K562 (cell line): ENCODE measurements around the gene ELL3. TPM values are rescaled to one million over a fixed set of nuclear protein-coding genes. Genes with fewer than 3 reads are reported as not detected.
A peak's percentile ranks its signal among the peaks of the same experiment; 100 is the strongest.

Experiments used
- ATF4 ChIP-seq: fragments of 450-650 bp; formaldehyde crosslinking; IDR thresholded peaks from 2 replicates; pipeline ENCODE4 v1.4.0; 2022; ENCODE audit warnings: mild to moderate bottlenecking, moderate library complexity
- BMI1 ChIP-seq: fragments of 150-350 bp; IDR thresholded peaks from 2 replicates; pipeline ENCODE4 v1.6.1; 2014; ENCODE audit warnings: low read length
- CCAR2 ChIP-seq: fragments of 200-400 bp; formaldehyde crosslinking; IDR thresholded peaks from 2 replicates; pipeline ENCODE4 v1.6.1; 2017; ENCODE audit warnings: mild to moderate bottlenecking, low read depth, low read length
- DDX20 ChIP-seq: fragments of 450-650 bp; IDR thresholded peaks from 2 replicates; pipeline ENCODE4 v1.6.1; 2016; ENCODE audit warnings: missing genetic modification characterization, low read depth, mild to moderate bottlenecking, missing compliant biosample characterization, moderate library complexity
- GABPB2 ChIP-seq: fragments of 250-450 bp; sonication (Bioruptor Pico); conservative IDR thresholded peaks from 2 replicates; pipeline ENCODE4 v1.5.1; 2021; ENCODE audit warnings: mild to moderate bottlenecking
- GTF2F1 ChIP-seq: IDR thresholded peaks from 2 replicates; pipeline ENCODE4 v1.6.1; 2011; ENCODE audit warnings: low read depth, low read length, improper control_type of control experiment
- HEY1 ChIP-seq: fragments of 250-450 bp; sonication (Bioruptor Pico); IDR thresholded peaks from 2 replicates; pipeline ENCODE4 v1.5.0; 2020; ENCODE audit warnings: mild to moderate bottlenecking, moderate library complexity, borderline replicate concordance
- HMGN3 ChIP-seq: IDR thresholded peaks from 2 replicates; pipeline ENCODE4 v1.6.1; 2011; ENCODE audit warnings: borderline replicate concordance, low read depth, mild to moderate bottlenecking, mixed read lengths, low read length; ENCODE audit not compliant: insufficient read length; ENCODE audit errors: extremely low read depth
- HNRNPL ChIP-seq: fragments of 200-400 bp; formaldehyde crosslinking; IDR thresholded peaks from 2 replicates; pipeline ENCODE4 v1.6.1; 2017; ENCODE audit warnings: low read depth, mild to moderate bottlenecking, low read length
- IRF1 ChIP-seq: sonication (generic); formaldehyde crosslinking; IDR thresholded peaks from 2 replicates; pipeline ENCODE4 v1.8.0; 2022; ENCODE audit warnings: missing genetic modification reagents, mild to moderate bottlenecking, borderline replicate concordance
- KAT7 ChIP-seq: sonication (generic); formaldehyde crosslinking; IDR thresholded peaks from 2 replicates; pipeline ENCODE4 v1.8.0; 2022; ENCODE audit warnings: missing genetic modification reagents, mild to moderate bottlenecking, borderline replicate concordance
- MAFK ChIP-seq: IDR thresholded peaks from 2 replicates; pipeline ENCODE4 v1.6.1; 2011; ENCODE audit warnings: low read length, improper control_type of control experiment
- MEIS2 ChIP-seq: fragments of 450-650 bp; IDR thresholded peaks from 2 replicates; pipeline ENCODE4 v1.6.1; 2014; ENCODE audit warnings: mild to moderate bottlenecking; ENCODE audit not compliant: partially characterized antibody
- NRF1 ChIP-seq, 2 experiments: fragments of 450-650 bp; IDR thresholded peaks in 1 of 2; conservative IDR thresholded peaks in 1 of 2; 2 replicates each; pipeline ENCODE4 v1.6.1; 2014; ENCODE audit warnings: mild to moderate bottlenecking in 2 of 2
- PHF20 ChIP-seq: fragments of 450-650 bp; IDR thresholded peaks from 2 replicates; pipeline ENCODE4 v1.6.1; 2018; ENCODE audit not compliant: partially characterized antibody
- POLR2AphosphoS2 ChIP-seq: IDR thresholded peaks from 2 replicates; pipeline ENCODE4 v1.6.1; 2012; ENCODE audit warnings: low read length, improper control_type of control experiment
- RCOR1 ChIP-seq, 2 experiments: IDR thresholded peaks; 2 replicates each; pipeline ENCODE4 v1.6.1; 2012; ENCODE audit warnings: low read depth in 2 of 2, low read length in 2 of 2, borderline replicate concordance in 1 of 2, improper control_type of control experiment in 1 of 2
- SIN3A ChIP-seq, 2 experiments: fragments of 150-350 bp in 1 of 2; IDR thresholded peaks; 2 replicates each; pipeline ENCODE4 v1.6.1; 2011 to 2016; ENCODE audit warnings: borderline replicate concordance in 2 of 2, low read depth in 2 of 2, low read length in 2 of 2, mild to moderate bottlenecking in 2 of 2, moderate library complexity in 2 of 2; ENCODE audit not compliant: control insufficient read depth in 1 of 2
- SMARCE1 ChIP-seq: fragments of 450-650 bp; IDR thresholded peaks from 2 replicates; pipeline ENCODE4 v1.7.1; 2016; ENCODE audit warnings: mild to moderate bottlenecking
- SNRNP70 ChIP-seq: fragments of 200-400 bp; formaldehyde crosslinking; optimal IDR thresholded peaks from 2 replicates; pipeline ENCODE3; 2017; ENCODE audit warnings: low read depth, low read length
- ZNF77 ChIP-seq: fragments of 250-450 bp; sonication (Bioruptor Pico); IDR thresholded peaks from 2 replicates; pipeline ENCODE4 v1.5.0; 2020
- polyA plus RNA-seq, 8 experiments: library from polyadenylated mRNA; depleted of rRNA in 4 of 8; stranded (reverse) in 5 of 8; unstranded in 3 of 8; fragments of >200 nt; fragmentation: Nextera tagmentation in 2 of 8; fragmentation: Illumina TruSeq in 1 of 8; extraction: Ambion mirVana in 2 of 8; extraction: Trizol in 1 of 8; gene quantifications; 2 replicates each; pipeline versions ENCODE4 v1.2.1 to v1.2.3, GENCODE V29; 2011 to 2014; ENCODE audit warnings: inconsistent platforms in 1 of 8, missing spikeins in 1 of 8
- total RNA-seq, 7 experiments: library from RNA; depleted of rRNA in 6 of 7; stranded (reverse); fragments of >200 nt in 6 of 7; fragmentation: Illumina TruSeq in 2 of 7; extraction: Trizol in 2 of 7; gene quantifications; 2 replicates each; pipeline versions ENCODE4 v1.2.1 to v1.2.3, GENCODE V29; 2011 to 2021; ENCODE audit warnings: low replicate concordance in 1 of 7
- TF ChIP-seq, protein P1 (sequence below): sonication (generic); formaldehyde crosslinking; IDR thresholded peaks from 2 replicates; pipeline ENCODE4 v1.9.0; 2022; ENCODE audit warnings: mild to moderate bottlenecking, missing genetic modification reagents
- TF ChIP-seq, protein P2 (sequence below): sonication (generic); formaldehyde crosslinking; IDR thresholded peaks from 2 replicates; pipeline ENCODE4 v1.8.0; 2022; ENCODE audit warnings: mild to moderate bottlenecking, missing genetic modification reagents, borderline replicate concordance

Gene ELL3
- total and polyA plus RNA-seq, 9 of the 15 experiments (the other 6 are each of a cell fraction or from before 2014, with no cell fraction given): 0.80 to 5.2 (median 2.6) TPM

DNA sequence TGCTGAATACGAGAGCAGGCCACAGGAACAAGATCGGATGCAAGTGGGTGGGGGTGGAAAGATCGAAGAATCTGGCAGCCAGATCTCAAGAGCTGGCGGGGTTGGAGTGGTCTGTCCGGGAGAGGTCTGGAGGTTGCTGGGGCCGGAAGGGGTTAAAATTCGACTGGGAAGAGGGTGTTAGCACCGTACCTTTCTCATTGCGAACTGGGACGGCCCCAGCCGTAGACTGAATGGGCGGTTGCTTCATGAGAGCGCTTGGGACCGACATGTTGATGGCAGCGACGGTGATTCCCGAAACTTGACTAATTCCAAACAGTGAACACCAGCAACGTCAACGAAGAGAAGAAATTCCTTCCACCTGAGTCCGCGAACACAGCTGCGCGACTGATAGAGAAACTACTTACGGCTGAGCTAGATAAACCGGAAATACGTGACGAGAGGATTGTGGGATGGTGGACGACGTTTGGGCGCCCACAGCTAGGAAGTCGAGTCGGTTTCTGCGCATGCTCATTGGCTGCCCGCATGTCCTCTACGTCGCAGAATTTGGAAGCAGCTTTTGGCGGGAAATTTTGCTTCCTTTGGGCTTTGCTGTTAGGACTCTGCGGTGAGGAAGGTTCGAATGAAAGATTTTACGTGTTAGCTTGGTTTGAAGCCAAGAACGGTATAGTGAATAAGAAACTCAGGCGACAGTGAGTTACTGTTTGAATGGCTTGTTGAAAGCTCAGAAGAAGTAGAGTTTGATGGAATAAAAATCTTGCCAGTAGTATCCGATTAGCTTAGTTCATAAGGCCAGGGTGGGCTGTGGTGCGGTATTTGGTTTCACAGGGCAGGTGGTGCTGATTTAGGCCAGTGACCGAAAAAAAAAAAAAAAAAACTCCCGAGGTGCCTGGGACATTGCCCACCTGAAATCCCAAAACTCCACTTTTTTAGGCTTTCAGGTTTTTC lies 47.8 kb upstream of the ELL3 start, which contains the start of gene MFAP1 (continued):
- no peak for TF ChIP-seq HNRNPL
- peak; percentile 8 to 96; a peak in 1 of 4 replicates for TF ChIP-seq SIN3A (IDR thresholded peaks at IDR 0.05; ENCODE audit: borderline replicate concordance in 2 of 2, control insufficient read depth in 1 of 2, low read depth in 2 of 2, low read length in 2 of 2)
- TF ChIP-seq, protein P1, sequence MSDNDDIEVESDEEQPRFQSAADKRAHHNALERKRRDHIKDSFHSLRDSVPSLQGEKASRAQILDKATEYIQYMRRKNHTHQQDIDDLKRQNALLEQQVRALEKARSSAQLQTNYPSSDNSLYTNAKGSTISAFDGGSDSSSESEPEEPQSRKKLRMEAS (CRISPR knock-in tag): peak; percentile 98
- peak; percentile 77 for TF ChIP-seq PHF20
- TF ChIP-seq CCAR2: no peak
- no peak for TF ChIP-seq BMI1
- no peak for TF ChIP-seq HEY1
- peak in 1 of 2 experiments; percentile 30; a peak in 1 of 4 replicates for TF ChIP-seq RCOR1 (IDR thresholded peaks at IDR 0.05; ENCODE audit: borderline replicate concordance in 1 of 2, low read depth in 2 of 2, low read length in 2 of 2)
- peak; percentile 56; the same call in 1 of the 2 replicates for TF ChIP-seq POLR2AphosphoS2
- peak; percentile 22; the same call in 1 of the 2 replicates for TF ChIP-seq GTF2F1
- TF ChIP-seq, protein P2, sequence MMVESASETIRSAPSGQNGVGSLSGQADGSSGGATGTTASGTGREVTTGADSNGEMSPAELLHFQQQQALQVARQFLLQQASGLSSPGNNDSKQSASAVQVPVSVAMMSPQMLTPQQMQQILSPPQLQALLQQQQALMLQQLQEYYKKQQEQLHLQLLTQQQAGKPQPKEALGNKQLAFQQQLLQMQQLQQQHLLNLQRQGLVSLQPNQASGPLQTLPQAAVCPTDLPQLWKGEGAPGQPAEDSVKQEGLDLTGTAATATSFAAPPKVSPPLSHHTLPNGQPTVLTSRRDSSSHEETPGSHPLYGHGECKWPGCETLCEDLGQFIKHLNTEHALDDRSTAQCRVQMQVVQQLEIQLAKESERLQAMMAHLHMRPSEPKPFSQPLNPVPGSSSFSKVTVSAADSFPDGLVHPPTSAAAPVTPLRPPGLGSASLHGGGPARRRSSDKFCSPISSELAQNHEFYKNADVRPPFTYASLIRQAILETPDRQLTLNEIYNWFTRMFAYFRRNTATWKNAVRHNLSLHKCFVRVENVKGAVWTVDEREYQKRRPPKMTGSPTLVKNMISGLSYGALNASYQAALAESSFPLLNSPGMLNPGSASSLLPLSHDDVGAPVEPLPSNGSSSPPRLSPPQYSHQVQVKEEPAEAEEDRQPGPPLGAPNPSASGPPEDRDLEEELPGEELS (CRISPR knock-in tag): no peak; the same call in 1 of the 2 replicates
- no peak for TF ChIP-seq DDX20 (tag)
- TF ChIP-seq MAFK: peak; percentile 35; the same call in 1 of the 2 replicates
- TF ChIP-seq KAT7: peak; percentile 77; the same call in 1 of the 2 replicates
- no peak for TF ChIP-seq ZNF77 (CRISPR knock-in tag)
- no peak for TF ChIP-seq ATF4 (CRISPR knock-in tag)
- no peak for TF ChIP-seq HMGN3
- TF ChIP-seq IRF1 (CRISPR knock-in tag): no peak
- TF ChIP-seq SNRNP70: no peak
- no peak for TF ChIP-seq GABPB2
- TF ChIP-seq NRF1 (conservative IDR thresholded peaks at IDR 0.05 in 1 of 2, IDR thresholded peaks at IDR 0.05 in 1 of 2): peak; percentile 96 to 97
- TF ChIP-seq SMARCE1: 0 out of 2 replicates have a peak, but pooled peaks have one; percentile 57
- peak; percentile 71 for TF ChIP-seq MEIS2
